ENCODE measurements around the gene POU3F4. TPM values are rescaled to one million over a fixed set of nuclear protein-coding genes. Genes with fewer than 3 reads are reported as not detected.

POU3F4 gene
- total RNA-seq, 1 donor from 2014 or later = 1.8 TPM

GRCh38 chrX:83511208-83511607 lies 3.1 kb downstream of the POU3F4 start:
- H3K27me3 Mint-ChIP-seq (ENCODE audit: unreplicated experiment) = peaks cover 8% of the 10 kb centered on the region
- H3K27ac Mint-ChIP-seq (ENCODE audit: unreplicated experiment) = no peak overlapping the region
- peaks cover 3% of the 10 kb centered on the region for H3K4me1 Mint-ChIP-seq (ENCODE audit: low read depth, unreplicated experiment)
- peak; percentile 50 for DNase-seq
- peaks cover 11% of the 10 kb centered on the region for H3K9me3 Mint-ChIP-seq (ENCODE audit: unreplicated experiment)
- H3K4me3 Mint-ChIP-seq (ENCODE audit: unreplicated experiment) = peak overlapping the region; percentile 85
- no peaks in the 10 kb centered on the region for H3K36me3 Mint-ChIP-seq (ENCODE audit: unreplicated experiment)
- TF ChIP-seq CTCF (IDR thresholded peaks at IDR 0.05; ENCODE audit: partially characterized antibody, unreplicated experiment) = no peak

- DNase-seq = no peak
- TF ChIP-seq CTCF (IDR thresholded peaks at IDR 0.05; ENCODE audit: partially characterized antibody, unreplicated experiment) = no peak
- Mint-ChIP-seq H3K27me3 (ENCODE audit: unreplicated experiment) (peaks cover 8% of the 10 kb centered on the region), H3K36me3 (ENCODE audit: unreplicated experiment) (no peaks in the 10 kb centered on the region), H3K9me3 (ENCODE audit: unreplicated experiment) (peaks cover 11% of the 10 kb centered on the region), H3K4me3 (ENCODE audit: unreplicated experiment) (peak overlapping the region; percentile 22), H3K27ac (ENCODE audit: unreplicated experiment) (no peak overlapping the region), H3K4me1 (ENCODE audit: low read depth, unreplicated experiment) (peaks cover 3% of the 10 kb centered on the region)
These were observed 4.0 kb downstream of the POU3F4 start for GRCh38 chrX:83512111-83512510.

- Mint-ChIP-seq H3K27ac (ENCODE audit: unreplicated experiment) (no peak overlapping the region), H3K36me3 (ENCODE audit: unreplicated experiment) (no peaks in the 10 kb centered on the region), H3K4me3 (ENCODE audit: unreplicated experiment) (no peak overlapping the region), H3K27me3 (ENCODE audit: unreplicated experiment) (no peaks in the 10 kb centered on the region), H3K9me3 (ENCODE audit: unreplicated experiment) (peaks cover 1% of the 10 kb centered on the region), H3K4me1 (ENCODE audit: low read depth, unreplicated experiment) (no peaks in the 10 kb centered on the region)
- no peak for DNase-seq
- TF ChIP-seq CTCF (IDR thresholded peaks at IDR 0.05; ENCODE audit: partially characterized antibody, unreplicated experiment) = no peak
These were observed 8.5 kb downstream of the POU3F4 start for GRCh38 chrX:83516597-83516996.

- no peak for TF ChIP-seq CTCF (IDR thresholded peaks at IDR 0.05; ENCODE audit: partially characterized antibody, unreplicated experiment)
- Mint-ChIP-seq H3K27me3 (ENCODE audit: unreplicated experiment) (no peaks in the 10 kb centered on the region), H3K27ac (ENCODE audit: unreplicated experiment) (no peak overlapping the region), H3K4me3 (ENCODE audit: unreplicated experiment) (no peak overlapping the region), H3K36me3 (ENCODE audit: unreplicated experiment) (no peaks in the 10 kb centered on the region), H3K4me1 (ENCODE audit: low read depth, unreplicated experiment) (no peaks in the 10 kb centered on the region), H3K9me3 (ENCODE audit: unreplicated experiment) (peaks cover 1% of the 10 kb centered on the region)
- DNase-seq = no peak
These were observed 13.8 kb downstream of the POU3F4 start for GRCh38 chrX:83521905-83522304.

GRCh38 chrX:83529950-83530349 lies 21.9 kb downstream of the POU3F4 start:
- TF ChIP-seq CTCF (IDR thresholded peaks at IDR 0.05; ENCODE audit: partially characterized antibody, unreplicated experiment) = no peak
- no peak for DNase-seq
- Mint-ChIP-seq H3K36me3 (ENCODE audit: unreplicated experiment) (no peaks in the 10 kb centered on the region), H3K9me3 (ENCODE audit: unreplicated experiment) (no peaks in the 10 kb centered on the region), H3K27me3 (ENCODE audit: unreplicated experiment) (no peaks in the 10 kb centered on the region), H3K4me3 (ENCODE audit: unreplicated experiment) (no peak overlapping the region), H3K4me1 (ENCODE audit: low read depth, unreplicated experiment) (no peaks in the 10 kb centered on the region), H3K27ac (ENCODE audit: unreplicated experiment) (no peak overlapping the region)

Measured in glutamatergic neuron (in vitro differentiated cells).